T-cell (primary cell): ENCODE measurements around the gene RP2. TPM values are rescaled to one million over a fixed set of nuclear protein-coding genes. Genes with fewer than 3 reads are reported as not detected.
A peak's percentile ranks its signal among the peaks of the same experiment; 100 is the strongest.

Experiments
- ATAC-seq, 4 experiments: fragments of 200-7000 bp in 3 of 4; fragments of 150-1000 bp in 1 of 4; cut with Tn5 transposase; replicated peaks in 1 of 4; 1 replicate in 3 of 4; 2 replicates in 1 of 4; pipeline ENCODE4 v1.10.0; 2021; ENCODE audit warnings: moderate library complexity in 3 of 4, mild to moderate bottlenecking in 2 of 4, moderate number of reproducible peaks in 1 of 4
- CTCF ChIA-PET, 2 donors: fragments of 300-600 bp; sonication (Branson Sonifier 250); formaldehyde crosslinking; loops; one replicate each; lab custom pipeline; 2022; ENCODE audit warnings: antibody characterized with exemption in 2 of 2; lab: Charles Lee
- POLR2A ChIA-PET, 2 donors: fragments of 300-600 bp; sonication (Branson Sonifier 250); formaldehyde crosslinking; loops; one replicate each; lab custom pipeline; 2022; ENCODE audit warnings: antibody characterized with exemption in 2 of 2; lab: Charles Lee
- DNase-seq, 35 experiments: peaks; one replicate each; pipeline versions ENCODE4 v3.0.0 to v3.0.0-alpha.2; 2013 to 2023
- H3K27ac ChIP-seq: one replicate; pipeline ENCODE4 v1.5.1; 2013; ENCODE audit warnings: low read length
- H3K27me3 ChIP-seq, 2 experiments: replicated peaks in 1 of 2; 1 replicate in 1 of 2; 2 replicates in 1 of 2; pipeline versions ENCODE4 v1.6.1 to v1.7.0; 2013; ENCODE audit warnings: low read length in 1 of 2, mixed read lengths in 1 of 2; ENCODE audit not compliant: control insufficient read depth in 2 of 2, insufficient read depth in 2 of 2; ENCODE audit errors: extremely low read depth in 1 of 2
- H3K36me3 ChIP-seq, 2 donors: 1 replicate in 1 of 2; 2 replicates in 1 of 2; pipeline versions ENCODE4 v1.6.1 to v1.7.0; 2013; ENCODE audit warnings: low read length in 1 of 2; ENCODE audit not compliant: control insufficient read depth in 2 of 2, insufficient read depth in 1 of 2; ENCODE audit errors: extremely low read depth in 1 of 2
- H3K4me1 ChIP-seq, 2 experiments: 1 replicate in 1 of 2; 2 replicates in 1 of 2; pipeline versions ENCODE4 v1.6.1 to v1.7.0; 2013; ENCODE audit warnings: low read length in 2 of 2, mixed read lengths in 1 of 2; ENCODE audit not compliant: insufficient read depth in 2 of 2, control insufficient read depth in 1 of 2; ENCODE audit errors: extremely low read depth in 1 of 2
- H3K4me3 ChIP-seq, 2 donors: 1 replicate in 1 of 2; 2 replicates in 1 of 2; pipeline versions ENCODE4 v1.5.1 to v1.7.0; 2013; ENCODE audit warnings: mild to moderate bottlenecking in 2 of 2, low read length in 1 of 2, moderate library complexity in 1 of 2; ENCODE audit not compliant: control insufficient read depth in 1 of 2; ENCODE audit errors: extremely low read depth in 1 of 2
- H3K9me3 ChIP-seq: 2 replicates; pipeline ENCODE4 v1.7.0; 2013
- H3K27ac Mint-ChIP-seq, 2 donors: one replicate each; pipeline ENCODE4 v1.8.0; 2020 to 2021; ENCODE audit warnings: mild to moderate bottlenecking in 2 of 2, mixed read lengths in 2 of 2
- H3K27me3 Mint-ChIP-seq, 2 donors: one replicate each; pipeline ENCODE4 v1.8.0; 2021 to 2022; ENCODE audit warnings: mixed read lengths in 2 of 2
- H3K36me3 Mint-ChIP-seq: one replicate; pipeline ENCODE4 v1.8.0; 2021; ENCODE audit warnings: mixed read lengths
- H3K4me1 Mint-ChIP-seq, 3 donors: one replicate each; pipeline ENCODE4 v1.8.0; 2020 to 2022; ENCODE audit warnings: mixed read lengths in 3 of 3, mild to moderate bottlenecking in 1 of 3
- H3K4me3 Mint-ChIP-seq, 3 donors: one replicate each; pipeline ENCODE4 v1.8.0; 2020 to 2022; ENCODE audit warnings: mild to moderate bottlenecking in 3 of 3, mixed read lengths in 3 of 3, moderate library complexity in 3 of 3
- H3K9me3 Mint-ChIP-seq, 3 donors: one replicate each; pipeline ENCODE4 v1.8.0; 2020 to 2022; ENCODE audit warnings: mixed read lengths in 3 of 3
- WGBS: methylation state at CpG from one replicate; pipeline ENCODE4 v1.1.5; 2013; ENCODE audit warnings: missing lambda C conversion rate; ENCODE audit not compliant: insufficient coverage; 5-methylcytosine and 5-hydroxymethylcytosine counted together
- total RNA-seq, 35 experiments: library from RNA in 6 of 35; stranded (reverse) in 6 of 35; fragments of 120-200 nt in 1 of 35; gene quantifications; one replicate each; pipeline versions ENCODE4 v1.2.1 to v1.2.4 and lab custom pipeline; 2013 to 2026

The RP2 gene
- total RNA-seq, 5 donors from 2014 or later (not counting 1 experiment from before 2014, with no cell fraction given) = 3.5 to 7.2 (median 6.7) TPM

DNA sequence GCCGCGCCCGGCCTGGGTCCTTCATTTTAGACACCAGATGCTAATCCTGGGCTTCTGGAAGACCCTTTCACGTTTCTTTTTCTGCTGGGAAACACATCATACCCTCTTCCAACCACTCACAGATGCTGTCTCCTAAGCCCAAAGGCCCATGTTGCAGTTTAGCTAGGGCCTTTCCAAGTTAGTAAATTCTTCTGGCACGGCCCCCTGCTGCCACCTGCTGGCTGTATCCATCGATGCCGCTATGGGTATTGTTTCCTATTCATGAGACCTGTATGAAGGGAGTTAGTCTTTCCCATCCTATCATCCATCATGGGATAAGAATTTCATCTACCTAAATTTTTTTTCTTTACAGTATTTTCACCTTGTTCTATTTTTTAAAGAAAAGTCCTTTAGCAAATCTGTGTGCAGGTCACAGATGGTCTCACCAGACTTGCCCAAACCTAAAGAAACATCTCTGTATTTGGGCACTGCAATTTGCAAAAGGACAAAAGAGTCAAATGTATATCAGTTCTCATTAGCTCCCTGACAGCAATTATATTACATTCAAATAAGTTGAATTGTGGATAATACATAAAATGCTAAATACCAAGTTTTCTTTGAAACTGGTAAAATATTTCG, 40.2 kb upstream of the RP2 start:
- Histone ChIP-seq H3K4me3 (no peak overlapping the region), H3K27ac (no peak overlapping the region), H3K9me3 (no peaks in the 10 kb centered on the region), H3K36me3 (no peaks in the 10 kb centered on the region), H3K4me1 (no peaks in the 10 kb centered on the region), H3K27me3 (no peaks in the 10 kb centered on the region)
- no CpG with 5 or more reads among the region's 8 CpGs for WGBS
- Mint-ChIP-seq H3K36me3 (no peaks in the 10 kb centered on the region), H3K4me3 (no peak overlapping the region), H3K27ac (no peak overlapping the region), H3K4me1 (peaks cover 0 to 16% (median 10%) of the 10 kb centered on the region in 3 donors), H3K27me3 (peaks cover 0 to 4% of the 10 kb centered on the region in 2 donors), H3K9me3 (no peaks in the 10 kb centered on the region)
- ChIA-PET CTCF (interaction anchor here (1.0 to 1.7 kb wide), 4 partner anchors 35 to 37 kb away, joined by 3 to 4 read pairs (median 3); no protein-coding TSS in a partner anchor), POLR2A (no interaction called here)
- peak; percentile 18 to 70 (median 51) for DNase-seq
- peak in 2 of 4 experiments; percentile 44 to 62 for ATAC-seq

DNA sequence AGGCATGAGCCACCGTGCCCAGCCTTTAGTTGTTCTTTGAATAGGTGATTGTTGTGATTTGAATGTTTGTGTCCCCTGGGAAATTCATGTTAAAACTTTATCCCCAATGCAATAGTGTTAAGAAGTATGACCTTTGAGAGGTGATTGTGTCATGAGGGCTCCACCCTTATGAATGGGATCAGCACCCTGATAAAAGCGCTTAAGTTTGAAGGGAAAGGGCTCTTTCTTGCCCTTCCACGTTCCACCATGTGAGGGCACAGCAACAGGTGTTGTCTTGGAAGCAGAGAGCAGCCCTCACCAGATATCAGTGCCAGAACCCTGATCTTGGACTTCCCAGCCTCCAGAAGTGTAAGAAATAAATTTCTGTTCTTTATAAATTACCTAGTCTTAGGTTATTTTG, 33.7 kb upstream of the RP2 start:
- no peaks in the 10 kb centered on the region for H3K36me3 Mint-ChIP-seq
- H3K4me1 Mint-ChIP-seq = no peaks in the 10 kb centered on the region
- no peak overlapping the region for H3K4me3 Mint-ChIP-seq
- ATAC-seq (no peak), DNase-seq (no peak)
- H3K4me3 ChIP-seq = no peak overlapping the region
- CTCF ChIA-PET = interaction anchor here in 1 of 2 donors (0.6 kb wide), 1 partner anchor 53 kb away, joined by 3 read pairs; no protein-coding TSS in a partner anchor
- H3K9me3 Mint-ChIP-seq = no peaks in the 10 kb centered on the region
- H3K9me3 ChIP-seq = no peaks in the 10 kb centered on the region
- no peak overlapping the region for H3K27ac ChIP-seq
- no CpG with 5 or more reads among the region's 3 CpGs for WGBS
- POLR2A ChIA-PET = no interaction called here
- no peaks in the 10 kb centered on the region for H3K36me3 ChIP-seq
- no peaks in the 10 kb centered on the region for H3K4me1 ChIP-seq
- H3K27ac Mint-ChIP-seq = no peak overlapping the region
- H3K27me3 ChIP-seq = no peaks in the 10 kb centered on the region
- H3K27me3 Mint-ChIP-seq = peaks cover 0 to 14% of the 10 kb centered on the region in 2 donors

DNA sequence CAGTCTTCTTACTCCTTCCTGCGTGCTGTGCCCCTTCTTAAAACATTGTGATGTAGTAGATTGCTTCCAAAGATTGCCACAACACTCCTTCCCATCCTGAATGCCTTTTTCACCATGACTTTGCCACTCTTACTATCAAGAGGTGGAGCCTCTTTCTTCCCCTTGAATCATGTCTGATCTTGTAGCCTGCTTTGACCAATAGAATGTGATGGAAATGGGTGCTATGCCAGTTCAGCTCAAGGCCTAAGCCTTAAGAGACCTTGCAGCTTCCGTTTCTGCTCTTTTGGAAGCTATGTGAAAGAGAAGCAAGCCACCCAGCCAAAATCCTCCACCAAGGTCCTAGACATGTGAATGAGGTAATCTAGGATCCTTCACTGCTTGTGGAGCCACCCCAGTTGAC, 31.6 kb upstream of the RP2 start:
- H3K9me3 Mint-ChIP-seq = no peaks in the 10 kb centered on the region
- Histone ChIP-seq H3K36me3 (no peaks in the 10 kb centered on the region), H3K9me3 (no peaks in the 10 kb centered on the region), H3K4me3 (no peak overlapping the region), H3K4me1 (no peaks in the 10 kb centered on the region), H3K27me3 (no peaks in the 10 kb centered on the region), H3K27ac (no peak overlapping the region)
- H3K36me3 Mint-ChIP-seq = no peaks in the 10 kb centered on the region
- no peak for DNase-seq
- no CpG with 5 or more reads among the region's 2 CpGs for WGBS
- CTCF ChIA-PET = no interaction called here
- no peak for ATAC-seq
- no peak overlapping the region for H3K27ac Mint-ChIP-seq
- no peaks in the 10 kb centered on the region for H3K4me1 Mint-ChIP-seq
- POLR2A ChIA-PET = no interaction called here
- H3K27me3 Mint-ChIP-seq = peaks cover 3 to 18% of the 10 kb centered on the region in 2 donors
- no peak overlapping the region for H3K4me3 Mint-ChIP-seq

DNA sequence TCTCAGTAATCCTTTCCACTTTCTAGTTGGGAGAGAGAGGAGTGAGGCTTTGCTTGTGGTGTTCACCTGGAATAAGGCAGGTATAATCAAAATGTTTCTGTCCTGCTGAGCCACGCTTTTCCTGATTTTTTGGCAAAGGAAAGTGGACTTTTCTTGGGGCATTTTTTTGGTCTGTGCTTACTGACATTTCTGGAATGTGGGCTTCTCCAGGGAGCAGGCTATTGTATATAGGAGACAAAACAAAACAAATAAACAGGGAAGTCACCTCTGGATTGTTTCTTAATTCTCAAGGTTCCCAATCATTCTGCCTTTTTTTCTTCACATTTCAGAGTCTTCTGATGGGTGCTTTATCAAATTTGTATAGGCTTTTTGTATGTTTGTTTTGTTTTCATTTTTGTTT, 25.7 kb upstream of the RP2 start:
- Mint-ChIP-seq H3K4me3 (no peak overlapping the region), H3K27me3 (peaks cover 7 to 16% of the 10 kb centered on the region in 2 donors), H3K27ac (no peak overlapping the region), H3K4me1 (no peaks in the 10 kb centered on the region), H3K36me3 (no peaks in the 10 kb centered on the region), H3K9me3 (no peaks in the 10 kb centered on the region)
- DNase-seq = no peak
- Histone ChIP-seq H3K36me3 (no peaks in the 10 kb centered on the region), H3K4me1 (no peaks in the 10 kb centered on the region), H3K9me3 (no peaks in the 10 kb centered on the region), H3K27ac (no peak overlapping the region), H3K27me3 (no peaks in the 10 kb centered on the region), H3K4me3 (no peak overlapping the region)
- ChIA-PET POLR2A (no interaction called here), CTCF (no interaction called here)
- WGBS = no CpG with 5 or more reads among the region's 1 CpG
- no peak for ATAC-seq

DNA sequence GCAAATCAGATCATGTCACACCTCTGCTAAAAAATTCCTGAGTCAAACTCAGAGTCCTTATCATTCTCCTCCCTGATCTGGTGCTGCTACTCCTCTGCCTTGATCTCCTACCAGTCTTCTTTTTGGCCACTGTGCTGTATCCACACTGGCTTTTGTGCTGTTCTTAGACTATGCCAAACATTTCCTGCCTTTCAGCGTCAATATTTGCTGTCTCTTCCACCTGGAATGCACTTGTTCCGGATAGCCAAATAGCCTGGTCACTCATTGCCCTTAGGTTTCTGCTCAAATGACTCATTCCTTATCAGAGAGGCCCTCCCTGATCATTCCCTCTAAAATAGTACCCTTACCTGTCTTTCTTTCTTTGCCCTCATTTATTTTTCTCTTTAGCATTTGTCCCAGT, 24.4 kb upstream of the RP2 start:
- H3K27ac Mint-ChIP-seq = no peak overlapping the region
- no peak for ATAC-seq
- H3K4me1 ChIP-seq = no peaks in the 10 kb centered on the region
- no peaks in the 10 kb centered on the region for H3K36me3 Mint-ChIP-seq
- H3K9me3 ChIP-seq = no peaks in the 10 kb centered on the region
- WGBS = no CpG with 5 or more reads among the region's 2 CpGs
- H3K9me3 Mint-ChIP-seq = no peaks in the 10 kb centered on the region
- peaks cover 7 to 22% of the 10 kb centered on the region in 2 donors for H3K27me3 Mint-ChIP-seq
- H3K4me3 ChIP-seq = no peak overlapping the region
- POLR2A ChIA-PET = no interaction called here
- H3K4me3 Mint-ChIP-seq = no peak overlapping the region
- H3K4me1 Mint-ChIP-seq = no peaks in the 10 kb centered on the region
- no peaks in the 10 kb centered on the region for H3K36me3 ChIP-seq
- no peak for DNase-seq
- no peaks in the 10 kb centered on the region for H3K27me3 ChIP-seq
- CTCF ChIA-PET = no interaction called here
- no peak overlapping the region for H3K27ac ChIP-seq

DNA sequence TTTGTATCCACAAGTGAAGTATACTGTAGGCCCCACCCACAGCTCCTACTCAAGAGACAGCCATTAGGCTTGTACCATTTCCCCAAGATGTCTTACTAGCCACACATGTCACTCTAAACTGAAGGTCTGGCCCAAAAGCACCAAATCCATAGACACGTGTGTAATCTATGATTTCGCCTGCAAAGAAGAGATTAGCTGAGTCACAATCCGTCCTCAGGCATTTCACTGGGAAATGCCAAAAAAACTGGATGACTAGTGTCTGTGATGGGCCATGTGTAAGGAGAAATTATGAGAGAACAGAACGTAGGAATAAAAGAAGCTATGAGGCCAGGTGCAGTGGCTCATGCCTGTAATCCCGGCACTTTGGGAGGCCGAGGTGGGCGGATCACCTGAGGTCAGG, 21.9 kb upstream of the RP2 start:
- Histone ChIP-seq H3K4me3 (no peak overlapping the region), H3K36me3 (no peaks in the 10 kb centered on the region), H3K27ac (no peak overlapping the region), H3K27me3 (no peaks in the 10 kb centered on the region), H3K4me1 (no peaks in the 10 kb centered on the region), H3K9me3 (no peaks in the 10 kb centered on the region)
- ATAC-seq = no peak
- no peak overlapping the region for H3K27ac Mint-ChIP-seq
- DNase-seq = no peak
- no peaks in the 10 kb centered on the region for H3K36me3 Mint-ChIP-seq
- peaks cover 7 to 18% of the 10 kb centered on the region in 2 donors for H3K27me3 Mint-ChIP-seq
- ChIA-PET CTCF (no interaction called here), POLR2A (interaction anchor here in 1 of 2 donors (0.6 kb wide), 2 partner anchors 128 to 464 kb away, joined by 3 read pairs; no protein-coding TSS in a partner anchor)
- 100% methylated on average over 1 of the region's 7 CpGs for WGBS
- H3K4me1 Mint-ChIP-seq = no peaks in the 10 kb centered on the region
- no peak overlapping the region for H3K4me3 Mint-ChIP-seq
- H3K9me3 Mint-ChIP-seq = no peaks in the 10 kb centered on the region
